ENCODE data around the gene GTF2A1.
"Not testable (repeated sequence)": the region's sequence is repeated elsewhere in the genome, so short reads cannot be mapped to it uniquely, and the experiment has no call there.

GTF2A1 gene

GRCh38 chr14:81220830-81221578 is at the start of gene GTF2A1:
Gene GTF2A1, minus strand, starts transcription at chr14:81220959. Its CDS starts 441 bp downstream, at chr14:81220518.
- peak; percentile 93 for DNase-seq

GRCh38 chr14:81269979-81270375 is 49.2 kb upstream of the GTF2A1 start:
- no peak for DNase-seq

- no peak for DNase-seq
Observed at GRCh38 chr14:81269100-81269978, 48.6 kb upstream of the GTF2A1 start.

DNA sequence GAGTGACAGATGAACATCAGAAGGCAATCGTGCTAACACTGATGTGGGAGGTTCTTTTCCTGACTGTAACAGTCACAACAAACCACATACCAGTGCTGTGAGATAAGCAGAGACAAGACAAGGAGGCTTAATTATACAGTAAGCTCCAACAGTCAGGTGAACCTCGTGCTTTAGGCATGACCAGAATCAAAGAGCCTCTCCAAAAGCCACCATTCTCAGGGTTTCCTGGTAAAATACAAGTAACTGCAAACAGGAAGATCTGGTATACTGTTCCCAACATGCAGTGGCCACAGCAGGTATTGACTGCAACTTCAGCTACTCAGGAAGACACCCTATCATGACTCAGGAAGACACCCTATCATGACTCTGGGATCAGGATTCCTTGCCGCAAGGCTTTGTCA is 47.3 kb upstream of the GTF2A1 start:
- DNase-seq, result no peak

- no peak for DNase-seq
Observed at GRCh38 chr14:81265636-81266169, 44.9 kb upstream of the GTF2A1 start.

- no peak for DNase-seq
Observed at GRCh38 chr14:81264671-81265070, 43.9 kb upstream of the GTF2A1 start.

DNA sequence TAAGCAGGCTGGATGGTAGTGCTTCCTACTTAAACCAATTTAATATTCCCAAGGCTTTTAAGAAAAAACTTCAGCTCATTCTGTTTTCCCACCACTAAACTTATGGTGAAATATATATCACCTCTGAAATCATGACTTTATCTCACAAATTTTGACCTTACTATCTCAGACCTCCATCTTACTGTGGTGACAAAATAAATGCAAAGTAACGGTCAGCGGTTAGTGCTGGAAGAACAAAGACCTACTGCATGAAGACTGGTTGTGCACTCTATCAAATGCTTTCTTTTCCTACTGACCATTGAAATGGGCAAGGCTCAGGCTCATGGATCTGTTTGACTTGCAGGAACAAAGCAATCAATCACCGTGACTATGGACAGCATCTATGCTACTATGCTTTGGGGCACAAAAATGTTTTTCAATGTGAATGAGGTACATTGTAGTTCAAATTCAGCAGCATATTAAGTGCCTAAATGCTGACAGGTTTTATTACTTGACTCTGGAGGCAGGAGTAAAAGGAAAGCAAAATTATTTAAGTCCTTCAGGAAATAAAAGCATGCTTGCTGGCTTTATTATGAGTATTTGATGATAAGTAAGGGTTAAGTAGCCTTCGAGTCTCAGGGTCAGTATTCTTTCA is 43.1 kb upstream of the GTF2A1 start:
- DNase-seq, result no peak

DNA sequence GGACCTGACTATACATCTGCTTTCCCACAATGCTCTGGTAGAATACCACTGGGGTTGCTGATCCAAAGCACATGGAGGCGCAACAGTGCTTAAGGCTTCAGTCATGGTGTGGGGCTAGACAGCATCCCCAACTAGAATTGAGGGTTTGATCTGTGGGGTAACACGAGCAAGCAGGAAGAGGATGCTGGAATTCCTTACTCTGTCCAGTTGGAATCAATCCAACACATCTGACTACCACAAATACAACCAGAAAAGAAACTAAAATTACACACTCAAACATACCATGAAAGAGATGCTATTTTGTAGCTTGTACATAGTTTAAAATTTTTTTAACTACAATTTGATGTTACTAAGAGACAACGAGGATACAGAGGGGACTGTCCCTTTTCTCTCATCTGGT is 40.4 kb upstream of the GTF2A1 start:
- no peak for DNase-seq

DNA sequence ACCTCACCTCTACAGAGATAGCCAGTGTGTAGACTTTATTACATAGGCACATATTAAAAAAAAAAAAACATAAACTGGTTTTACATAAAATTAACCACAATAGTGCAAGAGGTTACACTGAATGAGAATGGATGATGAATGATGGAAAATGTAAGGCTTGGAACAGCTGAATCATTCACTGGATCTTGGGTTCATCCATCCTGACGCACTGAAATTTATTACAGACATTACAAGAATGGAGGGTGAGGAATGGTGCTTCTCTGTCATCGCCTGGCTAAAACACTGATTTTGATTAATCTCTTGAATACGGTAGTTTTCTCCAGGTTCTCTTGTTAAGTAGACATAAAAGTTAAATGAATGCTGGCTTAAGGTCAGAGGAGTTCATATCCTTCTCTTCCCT is 40.0 kb upstream of the GTF2A1 start:
- no peak for DNase-seq

DNA sequence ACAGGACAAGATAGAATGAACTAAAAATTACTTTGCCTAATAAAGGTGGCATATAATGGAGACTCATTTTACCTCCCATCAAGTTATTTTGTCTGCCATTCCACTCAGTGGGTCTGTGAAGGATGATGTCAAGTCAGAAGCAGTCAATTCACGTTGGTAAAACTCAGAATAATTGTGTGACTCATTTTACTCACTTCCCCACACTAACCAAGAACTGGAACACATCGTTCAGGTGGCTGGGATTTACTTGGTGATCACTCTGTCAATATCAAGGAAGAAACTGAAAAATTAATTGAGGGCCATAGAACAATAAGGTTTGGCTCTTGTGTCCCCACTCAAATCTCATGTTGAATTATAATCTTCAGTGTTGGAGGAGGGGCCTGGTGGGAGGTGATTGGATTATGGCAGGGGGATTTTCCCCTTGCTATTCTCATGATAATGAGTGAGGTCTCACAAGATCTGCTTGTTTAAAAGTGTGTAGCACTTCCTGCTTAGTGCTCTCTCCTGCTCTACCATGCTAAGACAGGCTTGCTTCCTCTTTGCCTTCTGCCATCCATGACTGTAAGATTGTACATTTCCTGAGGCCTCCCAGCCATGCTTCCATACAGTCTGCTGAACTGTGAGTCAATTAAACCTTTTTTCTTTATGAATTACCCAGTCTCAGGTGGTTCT is 35.7 kb upstream of the GTF2A1 start:
- no peak for DNase-seq

DNA sequence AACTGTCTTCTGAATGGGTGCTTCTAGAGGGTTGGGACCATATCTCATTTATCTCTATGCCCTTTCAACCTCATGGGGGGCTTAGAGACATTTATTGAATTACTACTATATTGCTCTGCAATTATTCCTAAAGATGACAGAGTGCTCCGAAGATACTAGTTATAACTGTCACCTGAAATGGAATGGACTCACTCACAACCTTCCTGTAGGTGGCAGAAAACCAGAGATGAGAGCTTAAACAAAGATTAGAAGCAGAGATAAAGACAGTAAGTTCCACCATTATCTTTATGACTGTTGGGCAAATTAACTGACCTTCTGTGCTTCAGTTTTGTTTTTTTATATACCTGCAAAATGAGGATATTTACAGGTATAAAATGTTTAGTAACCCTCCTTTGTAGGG is 31.5 kb upstream of the GTF2A1 start:
- DNase-seq, result no peak

GRCh38 chr14:81247271-81247766 is 26.6 kb upstream of the GTF2A1 start:
- DNase-seq, result no peak

DNA sequence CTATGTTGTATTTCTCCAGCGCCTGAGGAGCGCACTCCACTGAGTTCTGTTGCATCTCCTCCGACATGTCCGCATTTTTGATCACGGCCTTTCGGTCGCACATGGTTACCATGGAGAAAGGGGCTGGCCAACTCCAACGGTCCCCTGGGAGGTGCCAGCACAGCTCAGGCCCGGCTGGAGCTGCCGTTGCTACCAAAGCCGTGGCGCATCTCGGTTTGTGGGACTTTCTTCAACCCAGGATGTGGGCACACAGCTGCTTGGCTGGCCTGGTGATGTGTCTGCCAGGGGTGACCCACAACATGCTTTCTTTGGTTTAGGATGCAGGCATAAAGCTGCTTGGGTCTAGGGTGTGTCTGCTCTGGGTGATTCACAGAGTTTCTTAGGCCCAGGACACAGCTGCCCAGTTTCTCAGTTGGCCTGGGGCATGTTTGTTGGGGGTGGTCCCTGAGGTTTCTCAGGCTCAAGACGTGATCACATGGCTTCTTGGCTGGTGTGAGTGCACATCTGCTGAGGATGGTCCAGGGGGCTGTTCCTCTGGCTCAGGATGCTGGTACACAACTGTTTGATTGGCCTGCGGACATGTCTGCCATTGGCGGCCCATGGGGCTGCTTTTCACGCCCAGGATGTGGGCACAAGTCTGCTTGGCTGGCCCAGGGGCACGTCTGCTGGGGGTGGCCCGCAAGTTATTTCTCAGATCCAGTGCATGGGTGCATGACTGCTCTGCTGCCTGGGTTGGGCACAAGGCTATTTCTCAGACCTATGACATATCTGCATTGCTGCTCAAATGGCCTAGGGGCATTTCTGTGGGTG is 25.9 kb upstream of the GTF2A1 start:
- no peak for DNase-seq

GRCh38 chr14:81245771-81246170 is 25.0 kb upstream of the GTF2A1 start:
- no peak for DNase-seq

DNA sequence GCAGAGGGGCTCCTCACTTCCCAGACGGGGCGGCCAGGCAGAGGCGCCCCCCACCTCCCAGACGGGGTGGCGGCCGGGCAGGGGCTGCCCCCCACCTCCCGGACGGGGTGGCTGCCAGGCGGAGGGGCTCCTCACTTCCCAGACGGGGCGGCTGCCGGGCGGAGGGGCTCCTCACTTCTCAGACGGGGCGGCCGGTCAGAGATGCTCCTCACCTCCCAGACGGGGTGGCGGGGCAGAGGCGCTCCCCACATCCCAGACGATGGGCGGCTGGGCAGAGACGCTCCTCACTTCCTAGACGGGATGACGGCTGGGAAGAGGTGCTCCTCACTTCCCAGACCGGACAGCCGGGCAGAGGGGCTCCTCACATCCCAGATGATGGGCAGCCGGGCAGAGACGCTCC is 23.7 kb upstream of the GTF2A1 start:
- not testable (repeated sequence) for DNase-seq

- no peak for DNase-seq
Observed at GRCh38 chr14:81243499-81243898, 22.7 kb upstream of the GTF2A1 start.

DNA sequence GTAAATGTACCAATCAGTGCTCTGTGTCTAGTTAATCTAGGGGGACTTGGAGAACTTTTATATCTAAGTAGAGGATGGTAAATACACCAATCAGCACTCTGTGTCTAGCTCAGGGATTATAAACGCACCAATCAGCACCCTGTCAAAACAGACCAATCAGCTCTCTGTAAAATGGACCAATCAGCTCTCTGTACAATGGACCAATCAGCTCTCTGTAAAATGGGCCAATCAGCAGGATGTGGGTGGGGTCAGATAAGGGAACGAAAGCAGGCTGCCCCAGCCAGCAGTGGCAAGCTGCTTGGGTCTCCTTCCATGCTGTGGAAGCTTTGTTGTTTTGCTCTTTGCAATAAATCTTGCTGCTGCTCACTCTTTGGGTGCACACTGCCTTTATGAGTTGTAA is 16.1 kb upstream of the GTF2A1 start:
- DNase-seq, result not testable (repeated sequence)

GRCh38 chr14:81236138-81236537 is 15.4 kb upstream of the GTF2A1 start:
- DNase-seq, result no peak

DNA sequence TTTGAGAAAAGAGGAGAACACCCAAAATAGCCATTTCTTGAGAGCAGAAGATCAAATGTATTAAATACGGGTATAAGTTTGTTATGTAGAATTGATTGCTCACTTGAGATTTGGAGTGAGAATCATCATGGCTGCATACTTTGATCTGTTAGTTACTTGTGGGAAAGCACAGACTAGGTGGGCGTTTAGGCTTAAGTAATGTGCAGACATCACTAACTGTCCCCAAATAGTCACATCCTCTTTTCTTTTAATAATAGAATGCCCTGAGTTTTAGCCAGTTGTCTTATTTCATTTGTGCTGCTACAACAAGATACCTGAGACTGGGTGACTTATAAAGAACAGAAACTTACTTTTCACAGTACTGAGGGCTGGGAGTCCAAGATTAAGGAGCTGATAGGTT is 14.3 kb upstream of the GTF2A1 start:
- no peak for DNase-seq

DNA sequence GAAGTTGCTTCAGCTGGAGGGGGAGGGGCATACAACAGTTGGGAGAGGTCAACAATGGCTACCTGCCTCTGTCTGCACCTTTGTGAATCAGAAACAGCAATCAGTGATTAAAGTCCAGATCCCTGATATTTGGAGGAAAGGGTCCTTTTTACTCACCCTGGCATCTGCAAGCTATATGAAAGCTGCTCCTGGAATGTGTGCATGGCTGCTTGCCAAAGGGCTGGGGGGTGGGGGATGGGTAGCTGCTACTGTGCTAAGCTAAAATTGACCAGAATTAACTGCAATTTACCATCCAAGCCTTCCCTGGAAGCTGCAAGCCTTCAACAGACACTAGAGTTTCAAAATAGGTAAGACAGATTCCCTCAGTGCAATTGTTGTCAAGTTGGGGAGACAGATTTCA is 13.5 kb upstream of the GTF2A1 start:
- DNase-seq, result no peak

GRCh38 chr14:81233615-81234014 is 12.9 kb upstream of the GTF2A1 start:
- no peak for DNase-seq

DNA sequence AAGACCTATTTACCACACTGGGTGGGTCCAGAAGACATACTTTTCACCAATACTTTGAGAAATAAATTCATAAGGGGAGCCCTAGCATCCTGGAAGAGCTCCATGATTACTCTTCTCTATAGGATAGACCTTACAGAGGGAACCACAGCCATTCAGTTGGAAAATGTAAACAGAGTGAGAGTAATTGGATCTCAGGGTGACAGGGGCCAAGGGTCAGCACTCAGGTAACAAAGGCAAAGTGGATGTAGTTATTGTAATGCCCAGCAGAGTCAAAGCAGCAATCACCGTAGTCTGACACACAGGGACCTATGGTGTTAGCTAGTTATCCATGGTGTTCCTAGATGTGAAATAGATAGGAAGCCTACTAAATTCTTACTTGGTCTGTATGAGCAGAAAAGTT is 10.8 kb upstream of the GTF2A1 start:
- DNase-seq, result no peak
